Activated CD4-positive, alpha-beta T cell treated with anti-CD3 and anti-CD28 coated beads, Interleukin-2, amount 10 ng/mL, durations not matched to agents 7 days and 5 days (primary cell): ENCODE measurements around the gene TRIM14. TPM values are rescaled to one million over a fixed set of nuclear protein-coding genes. Genes with fewer than 3 reads are reported as not detected.
"Not testable (repeated sequence)": the region's sequence is repeated elsewhere in the genome, so short reads cannot be mapped to it uniquely, and the experiment has no call there.

Experiments used
- CTCF ChIA-PET: fragments of 350-600 bp; sonication (Branson Sonifier 250); formaldehyde crosslinking; loops from one replicate; lab custom pipeline; 2021; ENCODE audit warnings: antibody characterized with exemption; lab: Charles Lee
- POLR2A ChIA-PET: fragments of 350-600 bp; sonication (Branson Sonifier 250); formaldehyde crosslinking; loops from one replicate; lab custom pipeline; 2021; ENCODE audit warnings: antibody characterized with exemption; lab: Charles Lee
- DNase-seq: peaks from one replicate; pipeline ENCODE4 v3.0.0-alpha.2; 2020
- H3K27ac Mint-ChIP-seq: one replicate; pipeline ENCODE4 v1.8.0; 2021; ENCODE audit warnings: mild to moderate bottlenecking, moderate library complexity, mixed read lengths
- H3K27me3 Mint-ChIP-seq: one replicate; pipeline ENCODE4 v1.8.0; 2021; ENCODE audit warnings: mixed read lengths
- H3K36me3 Mint-ChIP-seq: one replicate; pipeline ENCODE4 v1.8.0; 2021; ENCODE audit warnings: low read depth, mixed read lengths
- H3K4me1 Mint-ChIP-seq: one replicate; pipeline ENCODE4 v1.8.0; 2021; ENCODE audit warnings: mixed read lengths
- H3K4me3 Mint-ChIP-seq: one replicate; pipeline ENCODE4 v1.8.0; 2021; ENCODE audit warnings: mild to moderate bottlenecking, moderate library complexity, mixed read lengths
- H3K9me3 Mint-ChIP-seq: one replicate; pipeline ENCODE4 v1.8.0; 2021; ENCODE audit warnings: mixed read lengths
- total RNA-seq, 2 experiments: library from RNA; stranded (reverse); gene quantifications; one replicate each; pipeline ENCODE4 v1.2.3, GENCODE V29; 2021

Gene TRIM14
- total RNA-seq, 2 experiments from 2014 or later: 116 to 124 TPM

GRCh38 chr9:98124091-98124490 lies 5.1 kb upstream of the TRIM14 start:
- H3K27ac Mint-ChIP-seq, H3K27me3 Mint-ChIP-seq, DNase-seq, POLR2A ChIA-PET, H3K4me3 Mint-ChIP-seq, H3K9me3 Mint-ChIP-seq: not testable (repeated sequence)
- CTCF ChIA-PET: interaction anchor here (0.6 to 1.0 kb wide), 3 partner anchors 8 to 97 kb away, joined by 3 to 4 read pairs (median 3); no protein-coding TSS in a partner anchor
- H3K36me3 Mint-ChIP-seq: peaks cover 16% of the 10 kb centered on the region
- peaks cover 31% of the 10 kb centered on the region for H3K4me1 Mint-ChIP-seq

GRCh38 chr9:98121058-98121457 lies 2.0 kb upstream of the TRIM14 start:
- Mint-ChIP-seq H3K27me3 (no peaks in the 10 kb centered on the region), H3K4me1 (peaks cover 44% of the 10 kb centered on the region), H3K9me3 (no peaks in the 10 kb centered on the region), H3K4me3 (peak overlapping the region; percentile 85), H3K36me3 (peaks cover 23% of the 10 kb centered on the region), H3K27ac (peak overlapping the region; percentile 97)
- no peak for DNase-seq
- ChIA-PET CTCF (interaction anchor here (0.8 to 2.3 kb wide), 5 partner anchors 11 to 49 kb away, joined by 3 to 11 read pairs (median 4); no protein-coding TSS in a partner anchor), POLR2A (interaction anchor here (0.8 kb wide), 1 partner anchor 23 kb away, joined by 3 read pairs; no protein-coding TSS in a partner anchor)

GRCh38 chr9:98120476-98120875 lies 1.5 kb upstream of the TRIM14 start:
- Mint-ChIP-seq H3K36me3 (peaks cover 25% of the 10 kb centered on the region), H3K27me3 (no peaks in the 10 kb centered on the region), H3K27ac (peak overlapping the region; percentile 97), H3K9me3 (no peaks in the 10 kb centered on the region), H3K4me1 (peaks cover 46% of the 10 kb centered on the region), H3K4me3 (peak overlapping the region; percentile 85)
- DNase-seq: no peak
- ChIA-PET CTCF (interaction anchor here (0.5 to 1.4 kb wide), 2 partner anchors 14 to 138 kb away, joined by 4 to 5 read pairs; no protein-coding TSS in a partner anchor), POLR2A (interaction anchor here (0.8 kb wide), 1 partner anchor 22 kb away, joined by 3 read pairs; no protein-coding TSS in a partner anchor)

GRCh38 chr9:98117984-98118639 lies 910 bp downstream of the TRIM14 start:
- Mint-ChIP-seq H3K27ac (peak overlapping the region; percentile 97), H3K27me3 (no peaks in the 10 kb centered on the region), H3K9me3 (no peaks in the 10 kb centered on the region), H3K4me1 (peaks cover 60% of the 10 kb centered on the region), H3K36me3 (peaks cover 23% of the 10 kb centered on the region), H3K4me3 (peak overlapping the region; percentile 85)
- peak; percentile 73 for DNase-seq
- POLR2A ChIA-PET: no interaction called here
- CTCF ChIA-PET: interaction anchor here (0.6 to 3.0 kb wide), 20 partner anchors 8 to 195 kb away, joined by 3 to 18 read pairs (median 4); partner anchors contain the start of genes CORO2A and TBC1D2

- H3K4me3 Mint-ChIP-seq: peak overlapping the region; percentile 85
- H3K27ac Mint-ChIP-seq: peak overlapping the region; percentile 97
- POLR2A ChIA-PET, DNase-seq, H3K27me3 Mint-ChIP-seq, H3K9me3 Mint-ChIP-seq: not testable (repeated sequence)
- H3K36me3 Mint-ChIP-seq: peaks cover 28% of the 10 kb centered on the region
- H3K4me1 Mint-ChIP-seq: peaks cover 63% of the 10 kb centered on the region
- CTCF ChIA-PET: interaction anchor here (1.4 to 3.0 kb wide), 3 partner anchors 8 to 139 kb away, joined by 4 to 18 read pairs (median 11); partner anchors contain the start of gene TBC1D2
These were observed 1.9 kb downstream of the TRIM14 start for GRCh38 chr9:98117097-98117496.

GRCh38 chr9:98109052-98109451 lies 10.0 kb downstream of the TRIM14 start:
- Mint-ChIP-seq H3K4me3 (peak overlapping the region; percentile 55), H3K9me3 (peaks cover 4% of the 10 kb centered on the region), H3K27me3 (no peaks in the 10 kb centered on the region), H3K4me1 (peaks cover 90% of the 10 kb centered on the region), H3K36me3 (peaks cover 85% of the 10 kb centered on the region), H3K27ac (peak overlapping the region; percentile 96)
- ChIA-PET CTCF (interaction anchor here (0.6 to 2.6 kb wide), 8 partner anchors 8 to 713 kb away, joined by 3 to 8 read pairs (median 4); partner anchors contain the start of gene TRIM14), POLR2A (no interaction called here)
- no peak for DNase-seq

- Mint-ChIP-seq H3K27ac (peak overlapping the region; percentile 96), H3K4me1 (peaks cover 91% of the 10 kb centered on the region)
These were observed 10.4 kb downstream of the TRIM14 start for GRCh38 chr9:98108531-98109031.

GRCh38 chr9:98107926-98108325 lies 11.1 kb downstream of the TRIM14 start:
- no peak for DNase-seq
- Mint-ChIP-seq H3K36me3 (peaks cover 89% of the 10 kb centered on the region), H3K27me3 (no peaks in the 10 kb centered on the region), H3K4me3 (peak overlapping the region; percentile 55), H3K4me1 (peaks cover 89% of the 10 kb centered on the region), H3K9me3 (peaks cover 4% of the 10 kb centered on the region), H3K27ac (peak overlapping the region; percentile 96)
- POLR2A ChIA-PET: interaction anchor here (0.6 kb wide), 1 partner anchor 97 kb away, joined by 5 read pairs; no protein-coding TSS in a partner anchor
- CTCF ChIA-PET: interaction anchor here (0.6 to 2.6 kb wide), 7 partner anchors 9 to 575 kb away, joined by 3 to 8 read pairs (median 4); partner anchors contain the start of gene TRIM14

More at GRCh38 chr9:98108531-98109031, 10.4 kb downstream of the TRIM14 start:
- POLR2A ChIA-PET: no interaction called here
- peak overlapping the region; percentile 55 for H3K4me3 Mint-ChIP-seq
- CTCF ChIA-PET: interaction anchor here (0.6 to 2.6 kb wide), 8 partner anchors 9 to 713 kb away, joined by 3 to 8 read pairs (median 4); partner anchors contain the start of gene TRIM14
- H3K27me3 Mint-ChIP-seq: no peaks in the 10 kb centered on the region
- peaks cover 88% of the 10 kb centered on the region for H3K36me3 Mint-ChIP-seq
- peak; percentile 73 for DNase-seq
- H3K9me3 Mint-ChIP-seq: peaks cover 4% of the 10 kb centered on the region

- Mint-ChIP-seq H3K9me3 (peaks cover 4% of the 10 kb centered on the region), H3K36me3 (peaks cover 74% of the 10 kb centered on the region), H3K27ac (peak overlapping the region; percentile 96), H3K4me3 (no peak overlapping the region), H3K27me3 (no peaks in the 10 kb centered on the region), H3K4me1 (peaks cover 89% of the 10 kb centered on the region)
- POLR2A ChIA-PET: interaction anchor here (1.1 kb wide), 1 partner anchor 24 kb away, joined by 4 read pairs; no protein-coding TSS in a partner anchor
- no peak for DNase-seq
- CTCF ChIA-PET: interaction anchor here (1.0 to 2.5 kb wide), 2 partner anchors 8 to 13 kb away, joined by 3 to 11 read pairs; partner anchors contain the start of gene TRIM14
These were observed 14.0 kb downstream of the TRIM14 start for GRCh38 chr9:98105006-98105405.

GRCh38 chr9:98104445-98104881 lies 14.6 kb downstream of the TRIM14 start:
- no peaks in the 10 kb centered on the region for H3K27me3 Mint-ChIP-seq
- peaks cover 89% of the 10 kb centered on the region for H3K4me1 Mint-ChIP-seq
- H3K4me3 Mint-ChIP-seq: peak overlapping the region; percentile 28
- H3K36me3 Mint-ChIP-seq: peaks cover 74% of the 10 kb centered on the region
- H3K9me3 Mint-ChIP-seq: peaks cover 4% of the 10 kb centered on the region
- no peak for DNase-seq
- ChIA-PET POLR2A (interaction anchor here (1.1 kb wide), 1 partner anchor 24 kb away, joined by 4 read pairs; no protein-coding TSS in a partner anchor), CTCF (interaction anchor here (1.0 to 2.5 kb wide), 2 partner anchors 9 to 13 kb away, joined by 3 to 11 read pairs; partner anchors contain the start of gene TRIM14)
- H3K27ac Mint-ChIP-seq: peak overlapping the region; percentile 96

- peak overlapping the region; percentile 68 for H3K4me3 Mint-ChIP-seq
- peaks cover 3% of the 10 kb centered on the region for H3K9me3 Mint-ChIP-seq
- POLR2A ChIA-PET: interaction anchor here (0.6 to 0.9 kb wide), 4 partner anchors 14 to 974 kb away, joined by 3 to 8 read pairs (median 3); partner anchors contain the start of gene TRMO
- H3K27me3 Mint-ChIP-seq: no peaks in the 10 kb centered on the region
- CTCF ChIA-PET: interaction anchor here (0.6 to 2.1 kb wide), 8 partner anchors 9 to 214 kb away, joined by 3 to 9 read pairs (median 4); partner anchors contain the start of genes TBC1D2 and TRIM14
- H3K4me1 Mint-ChIP-seq: peaks cover 87% of the 10 kb centered on the region
- DNase-seq: peak; percentile 92
- peaks cover 71% of the 10 kb centered on the region for H3K36me3 Mint-ChIP-seq
- peak overlapping the region; percentile 96 for H3K27ac Mint-ChIP-seq
These were observed 17.2 kb downstream of the TRIM14 start for GRCh38 chr9:98101868-98102273.

- ChIA-PET POLR2A (interaction anchor here (0.6 to 0.9 kb wide), 4 partner anchors 15 to 975 kb away, joined by 3 to 8 read pairs (median 3); partner anchors contain the start of gene TRMO), CTCF (interaction anchor here (0.6 to 2.1 kb wide), 8 partner anchors 10 to 215 kb away, joined by 3 to 9 read pairs (median 4); partner anchors contain the start of genes TBC1D2 and TRIM14)
- Mint-ChIP-seq H3K36me3 (peaks cover 71% of the 10 kb centered on the region), H3K4me3 (peak overlapping the region; percentile 68), H3K27me3 (no peaks in the 10 kb centered on the region), H3K4me1 (peaks cover 87% of the 10 kb centered on the region), H3K27ac (peak overlapping the region; percentile 96), H3K9me3 (peaks cover 2% of the 10 kb centered on the region)
- no peak for DNase-seq
These were observed 17.6 kb downstream of the TRIM14 start for GRCh38 chr9:98101416-98101815.
